DMS79 (cell line): ENCODE results near the gene FOXO3.
"Not testable (repeated sequence)": the region's sequence is repeated elsewhere in the genome, so short reads cannot be mapped to it uniquely, and the experiment has no call there.

ENCODE experiments used
- DNase-seq: peaks from one replicate; lab custom pipeline; 2025; lab: John Stamatoyannopoulos, UW

Gene FOXO3

GRCh38 chr6:108683976-108684375, 123.3 kb downstream of the FOXO3 start:
- DNase-seq: not testable (repeated sequence)

GRCh38 chr6:108684771-108685329, 124.1 kb downstream of the FOXO3 start:
- DNase-seq: no peak

GRCh38 chr6:108685970-108686369, 125.3 kb downstream of the FOXO3 start:
- no peak for DNase-seq

GRCh38 chr6:108686896-108687295, 126.2 kb downstream of the FOXO3 start:
- DNase-seq: no peak

- DNase-seq: no peak
These were observed 127.2 kb downstream of the FOXO3 start for GRCh38 chr6:108687921-108688320.

GRCh38 chr6:108689272-108690161, 128.8 kb downstream of the FOXO3 start:
- no peak for DNase-seq

- no peak for DNase-seq
These were observed 129.8 kb downstream of the FOXO3 start for GRCh38 chr6:108690326-108691049.

GRCh38 chr6:108693430-108694154, 132.9 kb downstream of the FOXO3 start:
- no peak for DNase-seq

GRCh38 chr6:108694816-108695215, 134.1 kb downstream of the FOXO3 start:
- DNase-seq: no peak

- no peak for DNase-seq
These were observed 136.9 kb downstream of the FOXO3 start for GRCh38 chr6:108697561-108698161.

GRCh38 chr6:108698593-108699289, 138.0 kb downstream of the FOXO3 start:
- no peak for DNase-seq

GRCh38 chr6:108699290-108700041, 138.7 kb downstream of the FOXO3 start:
- DNase-seq: no peak

- DNase-seq: no peak
These were observed 141.6 kb downstream of the FOXO3 start for GRCh38 chr6:108702106-108702851.

- DNase-seq: no peak
These were observed 145.9 kb downstream of the FOXO3 start for GRCh38 chr6:108706649-108707048.

GRCh38 chr6:108707328-108707976, 146.7 kb downstream of the FOXO3 start:
- no peak for DNase-seq

GRCh38 chr6:108710030-108710429, 149.3 kb downstream of the FOXO3 start:
- DNase-seq: no peak

GRCh38 chr6:108710551-108710950, 149.8 kb downstream of the FOXO3 start:
- no peak for DNase-seq

- DNase-seq: no peak
These were observed 150.4 kb downstream of the FOXO3 start for GRCh38 chr6:108711071-108711470.

GRCh38 chr6:108711826-108712225, 151.1 kb downstream of the FOXO3 start:
- no peak for DNase-seq
